NCI-H510A treated with DMSO at 0.1 percent for 48 hours (cell line): Measurements from ENCODE around the gene MRPL10.

Experiments
- DNase-seq: peaks from one replicate; lab custom pipeline; 2025; lab: John Stamatoyannopoulos, UW

MRPL10 gene

GRCh38 chr17:47839071-47839470 lies 7.7 kb upstream of the MRPL10 start:
- DNase-seq, result no peak

GRCh38 chr17:47838636-47839035 lies 7.3 kb upstream of the MRPL10 start:
- DNase-seq, result no peak

- DNase-seq, result no peak
These were observed 6.2 kb upstream of the MRPL10 start for GRCh38 chr17:47837401-47838039.

GRCh38 chr17:47836601-47837000 lies 5.3 kb upstream of the MRPL10 start:
- no peak for DNase-seq

GRCh38 chr17:47834756-47835155 lies 3.4 kb upstream of the MRPL10 start:
- DNase-seq, result no peak

- DNase-seq, result no peak
These were observed 590 bp upstream of the MRPL10 start for GRCh38 chr17:47831934-47832327.

GRCh38 chr17:47830396-47831002 lies 842 bp downstream of the MRPL10 start:
- no peak for DNase-seq

GRCh38 chr17:47829870-47830269 lies 1.5 kb downstream of the MRPL10 start:
- DNase-seq, result no peak

- DNase-seq, result no peak
These were observed 7.8 kb downstream of the MRPL10 start for GRCh38 chr17:47823519-47823918.

GRCh38 chr17:47822785-47823184 lies 8.6 kb downstream of the MRPL10 start:
- no peak for DNase-seq

GRCh38 chr17:47821424-47822391 lies 9.6 kb downstream of the MRPL10 start, which contains the start of gene OSBPL7:
TSS of gene OSBPL7 (minus strand) at chr17:47821794. CDS start at chr17:47820278, 1,516 bp downstream.
- peak; percentile 90 for DNase-seq

- DNase-seq, result no peak
These were observed 10.3 kb downstream of the MRPL10 start for GRCh38 chr17:47821031-47821423.

- no peak for DNase-seq
These were observed 11.1 kb downstream of the MRPL10 start for GRCh38 chr17:47820033-47820789.

- DNase-seq, result no peak
These were observed 11.9 kb downstream of the MRPL10 start for GRCh38 chr17:47819475-47819874.

- no peak for DNase-seq
These were observed 13.2 kb downstream of the MRPL10 start for GRCh38 chr17:47818002-47818695.

- no peak for DNase-seq
These were observed 14.4 kb downstream of the MRPL10 start for GRCh38 chr17:47816947-47817346.

- no peak for DNase-seq
These were observed 15.1 kb downstream of the MRPL10 start for GRCh38 chr17:47816111-47816735.

- no peak for DNase-seq
These were observed 16.0 kb downstream of the MRPL10 start for GRCh38 chr17:47815106-47815918.

- DNase-seq, result no peak
These were observed 17.8 kb downstream of the MRPL10 start for GRCh38 chr17:47813512-47814031.

- DNase-seq, result no peak
These were observed 18.3 kb downstream of the MRPL10 start for GRCh38 chr17:47813077-47813476.
